HEK293T (cell line): ENCODE data around the gene GMPPB.

Source experiments
- CTCF ChIA-PET: fragments of 350-600 bp; formaldehyde crosslinking; extraction: SDS; loops from one replicate; lab custom pipeline; 2021; ENCODE audit warnings: antibody characterized with exemption, inconsistent platforms; lab: Yijun Ruan, JAX
- POLR2A ChIA-PET: fragments of 350-600 bp; formaldehyde crosslinking; extraction: SDS; loops from one replicate; lab custom pipeline; 2020; ENCODE audit warnings: antibody characterized with exemption, inconsistent platforms; lab: Yijun Ruan, JAX
- DNase-seq: peaks from one replicate; pipeline ENCODE4 v3.0.0; 2012; ENCODE audit warnings: mixed read lengths; ENCODE audit errors: extremely low spot score
- ARNT ChIP-seq: fragments of 450-650 bp; IDR thresholded peaks from 2 replicates; pipeline ENCODE4 v1.6.1; 2017; ENCODE audit warnings: mild to moderate bottlenecking
- BHLHE40 ChIP-seq: fragments of 450-650 bp; IDR thresholded peaks from 2 replicates; pipeline ENCODE4 v1.6.1; 2016; ENCODE audit warnings: mild to moderate bottlenecking, moderate library complexity, borderline replicate concordance
- CTBP1 ChIP-seq: fragments of 450-650 bp; IDR thresholded peaks from 2 replicates; pipeline ENCODE4 v1.6.1; 2016; ENCODE audit warnings: borderline replicate concordance
- ELF4 ChIP-seq: fragments of 450-650 bp; IDR thresholded peaks from 2 replicates; pipeline ENCODE4 v1.6.1; 2017; ENCODE audit warnings: antibody characterized with exemption
- FOXA1 ChIP-seq: fragments of 450-650 bp; IDR thresholded peaks from 2 replicates; pipeline ENCODE4 v1.6.1; 2016; ENCODE audit warnings: mild to moderate bottlenecking
- FOXK2 ChIP-seq: fragments of 450-650 bp; IDR thresholded peaks from 2 replicates; pipeline ENCODE4 v1.6.1; 2016; ENCODE audit warnings: mild to moderate bottlenecking
- FOXM1 ChIP-seq: fragments of 450-650 bp; IDR thresholded peaks from 2 replicates; pipeline ENCODE4 v1.6.1; 2017; ENCODE audit warnings: mild to moderate bottlenecking, borderline replicate concordance
- HDGF ChIP-seq: fragments of 450-650 bp; IDR thresholded peaks from 2 replicates; pipeline ENCODE4 v1.6.1; 2017; ENCODE audit warnings: antibody characterized with exemption, borderline replicate concordance
- L3MBTL2 ChIP-seq: fragments of 450-650 bp; conservative IDR thresholded peaks from 2 replicates; pipeline ENCODE4 v1.6.1; 2016; ENCODE audit warnings: mild to moderate bottlenecking
- LEF1 ChIP-seq: fragments of 450-650 bp; IDR thresholded peaks from 2 replicates; pipeline ENCODE4 v1.6.1; 2017; ENCODE audit warnings: mild to moderate bottlenecking, borderline replicate concordance
- NFRKB ChIP-seq: fragments of 450-650 bp; IDR thresholded peaks from 2 replicates; pipeline ENCODE4 v1.6.1; 2016; ENCODE audit warnings: mild to moderate bottlenecking, moderate library complexity
- PKNOX1 ChIP-seq: fragments of 450-650 bp; IDR thresholded peaks from 2 replicates; pipeline ENCODE4 v1.6.1; 2016
- SP1 ChIP-seq: fragments of 450-650 bp; IDR thresholded peaks from 2 replicates; pipeline ENCODE4 v1.6.1; 2017
- SUZ12 ChIP-seq: fragments of 450-650 bp; IDR thresholded peaks from 2 replicates; pipeline ENCODE4 v1.6.1; 2016; ENCODE audit warnings: mild to moderate bottlenecking
- TARDBP ChIP-seq: fragments of 450-650 bp; IDR thresholded peaks from 2 replicates; pipeline ENCODE4 v1.6.1; 2016
- ZNF384 ChIP-seq: fragments of 450-650 bp; IDR thresholded peaks from 2 replicates; pipeline ENCODE4 v1.6.1; 2016

GMPPB gene

GRCh38 chr3:49673715-49674496, 49.8 kb downstream of the GMPPB start, which contains the start of gene APEH:
TSS of gene APEH (plus strand) at chr3:49674351. CDS start at chr3:49674402, 51 bp downstream.
- peak; percentile 86 for TF ChIP-seq L3MBTL2
- peak; percentile 89 for TF ChIP-seq TARDBP
- peak; percentile 90 for TF ChIP-seq PKNOX1
- peak; percentile 56 for TF ChIP-seq ELF4
- no peak for TF ChIP-seq SP1
- TF ChIP-seq FOXM1, result no peak
- ChIA-PET CTCF (interaction anchor here (1.1 kb wide), 1 partner anchor 134 kb away, joined by 3 read pairs; no protein-coding TSS in a partner anchor), POLR2A (interaction anchor here (1.0 to 2.6 kb wide), 5 partner anchors 11 to 136 kb away, joined by 3 to 26 read pairs (median 5); no protein-coding TSS in a partner anchor)
- peak; percentile 98 for DNase-seq

- TF ChIP-seq BHLHE40 (no peak), ELF4 (no peak), TARDBP (no peak), FOXM1 (no peak), ARNT (no peak), SP1 (no peak), CTBP1 (no peak), HDGF (peak; percentile 81; the same call in 1 of the 2 replicates), LEF1 (no peak), SUZ12 (no peak), FOXK2 (no peak), ZNF384 (no peak), FOXA1 (no peak), NFRKB (no peak), PKNOX1 (no peak), L3MBTL2 (peak; percentile 93; the same call in 1 of the 2 replicates)
- ChIA-PET POLR2A (interaction anchor here (1.0 to 2.6 kb wide), 5 partner anchors 10 to 135 kb away, joined by 3 to 26 read pairs (median 5); no protein-coding TSS in a partner anchor), CTCF (interaction anchor here (0.6 to 1.1 kb wide), 2 partner anchors 28 to 134 kb away, joined by 3 read pairs; no protein-coding TSS in a partner anchor)
- DNase-seq, result peak; percentile 15
Observed at GRCh38 chr3:49673121-49673714, 50.5 kb downstream of the GMPPB start.

GRCh38 chr3:49671291-49672288, 52.2 kb downstream of the GMPPB start:
- POLR2A ChIA-PET, result interaction anchor here (0.6 to 2.6 kb wide), 5 partner anchors 117 to 203 kb away, joined by 3 to 26 read pairs (median 6); partner anchors contain the start of gene BSN
- TF ChIP-seq SP1, result no peak
- TF ChIP-seq HDGF, result 0 out of 2 replicates have a peak, but pooled peaks have one; percentile 69
- CTCF ChIA-PET, result interaction anchor here (0.6 to 2.1 kb wide), 7 partner anchors 8 to 266 kb away, joined by 3 to 36 read pairs (median 5); partner anchors contain the start of gene BSN
- peak; percentile 83 for DNase-seq

GRCh38 chr3:49670940-49671290, 52.8 kb downstream of the GMPPB start:
- DNase-seq, result no peak
- CTCF ChIA-PET, result interaction anchor here (1.1 to 2.1 kb wide), 2 partner anchors 7 to 131 kb away, joined by 3 to 36 read pairs; no protein-coding TSS in a partner anchor
- TF ChIP-seq SUZ12 (no peak), ARNT (no peak), ZNF384 (no peak), PKNOX1 (no peak), TARDBP (no peak), CTBP1 (no peak)
- POLR2A ChIA-PET, result interaction anchor here (1.2 to 2.6 kb wide), 2 partner anchors 116 to 131 kb away, joined by 6 to 26 read pairs; partner anchors contain the start of gene BSN
